Measurements from ENCODE around the gene SPDYE4. TPM values are rescaled to one million over a fixed set of nuclear protein-coding genes. Genes with fewer than 3 reads are reported as not detected.

SPDYE4 gene, protein sequence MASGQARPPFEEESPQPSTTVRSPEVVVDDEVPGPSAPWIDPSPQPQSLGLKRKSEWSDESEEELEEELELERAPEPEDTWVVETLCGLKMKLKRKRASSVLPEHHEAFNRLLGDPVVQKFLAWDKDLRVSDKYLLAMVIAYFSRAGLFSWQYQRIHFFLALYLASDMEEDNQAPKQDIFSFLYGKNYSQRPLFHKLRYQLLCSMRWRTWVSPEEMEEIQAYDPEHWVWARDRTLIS
- not detected in 2 replicates for total RNA-seq

DNA sequence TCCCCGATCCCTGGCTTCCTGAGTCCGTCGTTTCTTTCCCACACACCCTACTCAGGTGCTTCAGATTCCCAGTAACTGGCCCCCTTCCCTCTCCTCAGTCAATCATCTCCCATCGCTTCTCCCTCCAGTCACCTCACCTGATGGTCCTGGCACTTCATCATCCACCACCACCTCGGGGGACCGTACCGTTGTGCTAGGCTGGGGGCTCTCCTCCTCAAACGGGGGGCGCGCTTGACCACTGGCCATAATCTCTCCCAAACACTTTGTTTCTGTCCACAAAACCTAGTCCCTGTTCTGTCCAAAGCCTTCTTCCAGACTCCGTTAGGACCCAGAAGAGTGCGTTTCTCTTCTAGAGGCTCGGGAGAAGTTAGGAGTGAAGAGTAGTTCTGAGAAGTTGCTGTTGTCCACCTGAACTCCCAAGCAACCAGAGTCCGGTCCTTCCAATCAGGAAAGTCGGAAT, at the start of gene SPDYE4:
Gene SPDYE4, minus strand, starts transcription at position 410 of the 460 bp plus-strand sequence. Its CDS starts 164 bp downstream, at position 246.

DNA sequence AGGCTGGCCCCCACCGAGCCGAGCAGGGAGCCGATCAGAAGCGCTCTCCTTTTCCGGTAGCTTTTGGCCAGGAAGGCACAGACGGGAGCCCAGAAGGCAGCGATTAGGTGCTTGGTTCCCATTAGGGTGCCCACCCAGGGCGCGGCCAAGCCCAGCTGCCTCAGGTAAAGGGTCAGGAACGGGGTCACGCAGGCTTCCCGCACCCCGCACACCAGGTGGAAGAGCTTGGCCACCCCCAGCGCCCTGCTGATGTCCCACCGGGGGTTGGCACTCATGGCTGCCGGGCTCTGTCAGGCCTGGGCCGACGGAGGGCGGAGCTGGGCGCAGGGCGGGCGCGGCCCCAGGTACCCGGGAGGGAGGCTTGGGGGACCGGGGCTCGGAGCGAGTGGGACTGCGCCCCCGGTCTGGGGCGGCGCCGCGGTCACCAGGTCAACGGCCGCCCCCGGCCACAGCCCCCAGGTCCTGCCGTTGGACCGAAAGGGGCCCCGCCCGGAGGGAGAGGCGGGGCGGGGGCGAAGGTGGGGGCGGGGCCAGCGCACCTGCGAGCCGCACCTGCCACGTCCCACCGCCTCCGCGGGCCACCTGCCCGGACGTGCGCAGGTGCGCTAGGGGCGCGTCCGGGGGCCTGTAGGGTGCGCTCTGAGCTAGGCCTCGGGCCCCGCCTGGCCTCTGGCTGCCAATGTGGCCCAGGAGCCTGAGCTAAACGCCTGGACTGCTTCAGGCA, 40.7 kb upstream of the SPDYE4 start, which contains the start of gene MFSD6L:
Gene MFSD6L, minus strand, starts transcription at position 520 of the 724 bp plus-strand sequence. Its CDS starts 245 bp downstream, at position 275.

Other genes starting within 250 kb of the SPDYE4 start
- gene MYH10, start 127.8 kb downstream of the SPDYE4 start, total RNA-seq, result 70.9 and 87.5 TPM in 2 replicates
- not detected in 2 replicates for gene CCDC42, start 13.7 kb downstream of the SPDYE4 start, total RNA-seq
- under 0.01 TPM in 1 of 2 replicates, not detected in the other for gene MFSD6L, start 40.8 kb upstream of the SPDYE4 start, total RNA-seq
- gene PIK3R6, start 109.1 kb upstream of the SPDYE4 start, total RNA-seq, result under 0.01 TPM in 1 of 2 replicates, not detected in the other
- not detected in 2 replicates for gene PIK3R5, start 207.2 kb upstream of the SPDYE4 start, total RNA-seq